NCI-H1436 treated with DMSO at 0.1 percent for 48 hours (cell line): ENCODE measurements around the gene MAPK6.
"Not testable (repeated sequence)": the region's sequence is repeated elsewhere in the genome, so short reads cannot be mapped to it uniquely, and the experiment has no call there.

ENCODE experiments used
- DNase-seq: peaks from one replicate; lab custom pipeline; 2025; lab: John Stamatoyannopoulos, UW

The MAPK6 gene

DNA sequence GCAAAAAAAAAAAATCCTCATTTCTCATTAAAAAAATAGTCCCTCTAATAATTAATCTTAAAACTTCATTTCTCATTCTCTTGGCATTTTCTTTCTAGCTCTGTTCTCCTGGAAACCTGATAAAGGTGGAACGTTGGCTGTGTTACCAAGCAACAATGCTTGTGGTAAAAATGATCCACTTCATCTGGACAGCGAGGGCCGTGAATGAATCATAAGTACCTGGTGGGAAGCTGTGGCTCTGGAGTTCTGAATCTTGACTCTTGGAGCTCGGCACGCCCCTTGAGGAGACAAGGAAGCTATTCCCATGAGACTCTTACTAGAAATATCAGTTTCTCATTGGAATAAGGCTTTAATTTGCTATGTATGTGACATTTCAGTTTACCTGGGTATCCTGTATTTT, 61.0 kb downstream of the MAPK6 start:
- DNase-seq: no peak

DNA sequence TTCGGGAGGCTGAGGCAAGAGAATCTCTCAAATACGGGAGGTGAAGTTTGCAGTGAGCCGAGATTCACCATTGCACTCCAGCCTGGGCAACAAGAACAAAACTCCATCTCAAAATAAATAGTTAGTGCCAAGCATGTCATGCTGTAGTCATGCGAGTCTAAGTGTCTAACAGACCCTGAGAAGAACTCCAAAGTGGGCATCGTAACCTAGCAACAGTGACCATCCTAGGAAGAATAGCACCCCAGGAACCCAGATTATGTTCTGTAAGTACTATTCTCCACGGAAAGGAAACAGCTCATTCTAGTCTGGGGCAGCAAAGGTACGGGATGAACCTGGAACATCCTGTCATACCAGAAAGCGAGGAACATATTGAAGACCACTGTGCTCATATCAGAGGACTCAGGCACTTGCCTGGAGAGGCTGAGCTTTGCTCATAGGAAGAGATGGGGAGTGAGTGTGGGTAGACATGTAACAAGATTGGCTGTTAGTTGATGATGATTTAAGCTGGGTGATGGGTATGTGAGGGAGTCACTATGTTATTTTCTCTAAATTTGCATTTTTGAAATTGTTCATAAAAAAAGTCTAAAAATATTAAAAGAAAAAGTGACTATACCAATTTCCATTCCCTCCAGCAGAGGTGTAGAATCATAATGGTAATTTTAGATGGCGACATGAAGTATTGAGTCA, 61.8 kb downstream of the MAPK6 start:
- DNase-seq: no peak

DNA sequence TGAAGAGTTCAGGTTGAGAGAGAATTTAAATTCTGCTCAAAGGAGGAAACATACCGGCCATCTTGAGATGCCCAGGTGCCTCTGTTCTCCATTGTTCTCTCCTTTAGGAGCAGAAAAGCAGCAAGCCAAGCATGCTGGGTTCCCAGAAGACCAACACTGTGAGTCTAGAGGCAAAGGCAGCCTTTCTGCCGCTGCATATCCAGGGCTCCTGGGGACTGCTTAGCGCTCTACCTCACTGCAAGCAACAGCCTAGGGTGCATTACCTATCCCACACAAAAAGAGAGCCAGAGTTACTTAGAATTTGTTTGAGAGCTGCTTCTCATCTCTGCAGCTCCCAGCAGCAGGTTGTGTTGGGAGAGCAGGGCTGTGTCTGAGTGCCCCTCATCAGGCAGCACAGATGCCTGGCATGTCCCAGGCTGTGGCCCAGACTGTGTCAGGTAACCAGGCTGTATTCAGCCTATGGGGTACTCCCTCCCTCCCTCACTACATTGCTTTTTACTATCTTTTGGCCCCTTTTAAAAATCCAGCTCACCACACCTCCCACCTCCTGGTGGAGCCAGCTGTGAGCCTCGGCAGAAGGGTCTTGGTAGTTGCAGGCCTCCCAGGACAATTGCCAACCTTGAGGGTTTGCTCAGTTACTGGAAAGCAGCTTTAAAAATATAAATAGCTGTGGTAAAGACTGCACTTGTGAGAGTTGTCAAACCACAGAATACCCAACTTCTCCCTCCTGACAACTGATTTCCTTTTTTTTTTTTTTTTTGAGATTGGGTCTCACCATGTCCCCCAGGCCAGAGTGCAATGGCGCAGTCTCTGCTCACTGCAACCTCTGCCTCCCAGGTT, 63.4 kb downstream of the MAPK6 start:
- DNase-seq: no peak

DNA sequence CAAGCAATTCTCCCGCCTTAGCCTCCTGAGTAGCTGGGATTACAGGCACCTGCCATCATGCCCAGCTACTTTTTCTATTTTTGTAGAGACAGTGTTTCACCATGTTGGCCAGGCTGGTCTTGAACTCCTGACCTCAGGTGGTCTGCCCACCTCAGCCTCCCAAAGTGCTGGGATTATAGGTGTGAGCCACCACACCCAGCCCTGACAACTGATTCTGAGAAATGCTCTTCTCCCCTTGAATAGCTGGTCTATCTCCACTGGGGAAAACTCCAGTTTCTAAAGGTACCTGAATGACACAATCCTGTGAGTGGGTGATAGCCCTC, 64.0 kb downstream of the MAPK6 start:
- DNase-seq: not testable (repeated sequence)

DNA sequence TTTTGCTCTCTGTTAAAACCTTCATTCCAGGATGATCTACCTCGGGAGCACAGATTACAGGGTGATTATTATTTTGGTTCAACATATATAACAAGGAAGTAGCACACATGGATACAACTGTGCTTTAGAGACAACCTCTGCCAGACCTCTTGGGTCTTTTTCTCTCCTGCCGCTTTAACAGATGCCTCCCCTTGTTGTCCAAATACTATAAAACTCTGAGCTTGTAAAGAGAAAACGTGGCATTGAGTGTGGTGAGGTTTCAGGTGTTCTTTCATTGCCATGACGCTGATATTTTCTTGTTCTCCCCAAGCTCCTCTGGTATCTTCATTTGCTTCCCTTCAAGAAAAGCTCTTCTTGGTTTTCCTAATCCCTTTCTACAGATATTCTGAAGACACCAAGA, 64.6 kb downstream of the MAPK6 start:
- no peak for DNase-seq

DNA sequence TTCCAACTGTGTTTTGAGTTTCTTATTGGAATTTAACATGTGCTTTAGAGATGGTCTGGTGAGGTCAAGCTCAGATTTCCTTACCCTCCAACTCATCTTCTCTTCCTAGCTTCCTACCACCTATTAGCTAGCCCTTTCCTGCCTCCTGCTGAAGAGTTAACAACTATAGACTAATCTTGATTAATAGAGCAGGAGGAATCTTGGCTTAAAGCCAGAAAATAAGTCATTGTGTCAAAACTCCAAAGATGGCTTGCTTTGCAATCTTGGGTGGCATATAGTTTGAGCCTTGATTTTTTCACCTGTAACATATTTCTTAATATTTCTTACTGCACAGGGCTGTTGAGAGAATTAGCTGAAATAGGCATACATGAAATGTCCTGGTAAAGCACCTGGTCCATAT, 66.3 kb downstream of the MAPK6 start:
- DNase-seq: no peak

DNA sequence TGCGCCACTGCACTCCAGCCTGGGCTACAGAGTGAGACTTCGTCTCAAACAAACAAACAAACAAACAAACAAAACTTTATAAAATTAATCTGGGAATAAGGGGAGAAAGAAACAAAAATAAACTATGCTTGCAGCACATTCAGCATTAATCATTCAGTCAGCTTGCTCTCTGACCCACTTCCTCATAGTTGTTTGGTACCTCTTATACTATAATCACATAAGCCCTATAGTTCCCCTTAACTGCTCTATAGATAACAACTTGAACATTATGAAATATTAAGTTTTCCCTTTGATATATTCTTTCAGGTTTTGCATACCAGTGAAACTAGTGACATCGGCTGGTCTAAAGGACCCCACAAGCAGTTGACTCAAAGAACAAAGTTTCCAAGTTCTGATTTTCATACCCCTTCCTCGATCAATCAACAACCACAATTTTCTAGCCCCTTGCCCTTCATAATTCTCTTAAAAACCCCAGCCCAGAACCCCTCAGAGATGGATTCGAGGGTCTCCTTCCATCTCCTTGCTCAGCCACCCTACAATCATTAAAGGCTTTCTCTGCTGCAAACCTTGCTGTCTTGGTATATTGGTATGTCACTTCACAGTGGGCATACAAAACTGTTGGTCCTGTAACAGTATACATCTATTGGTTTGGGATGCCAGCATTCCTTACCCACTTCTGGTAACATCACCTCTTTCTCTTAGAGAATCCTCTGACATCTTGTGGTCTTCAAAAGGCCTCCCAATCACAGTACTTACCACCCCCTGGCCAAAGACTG, 67.2 kb downstream of the MAPK6 start:
- no peak for DNase-seq

DNA sequence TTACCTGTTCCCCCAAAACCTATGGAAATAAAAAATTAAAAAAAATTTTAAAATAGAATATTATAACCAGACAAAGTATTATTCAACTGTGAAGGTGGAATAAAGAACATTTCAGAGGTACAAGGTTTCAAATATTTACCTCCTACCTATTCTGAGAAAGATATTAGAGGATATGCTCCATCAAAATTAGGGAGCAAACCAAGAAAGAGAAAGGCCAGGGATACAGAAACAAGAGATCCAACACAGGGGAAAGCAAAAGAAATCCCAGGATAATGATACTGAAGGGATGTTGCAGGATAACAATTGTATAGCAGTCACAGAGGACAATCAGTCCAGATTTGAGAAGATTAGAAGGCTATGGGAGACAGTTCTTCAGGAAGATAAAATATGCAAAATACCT, 71.2 kb downstream of the MAPK6 start:
- DNase-seq: no peak

DNA sequence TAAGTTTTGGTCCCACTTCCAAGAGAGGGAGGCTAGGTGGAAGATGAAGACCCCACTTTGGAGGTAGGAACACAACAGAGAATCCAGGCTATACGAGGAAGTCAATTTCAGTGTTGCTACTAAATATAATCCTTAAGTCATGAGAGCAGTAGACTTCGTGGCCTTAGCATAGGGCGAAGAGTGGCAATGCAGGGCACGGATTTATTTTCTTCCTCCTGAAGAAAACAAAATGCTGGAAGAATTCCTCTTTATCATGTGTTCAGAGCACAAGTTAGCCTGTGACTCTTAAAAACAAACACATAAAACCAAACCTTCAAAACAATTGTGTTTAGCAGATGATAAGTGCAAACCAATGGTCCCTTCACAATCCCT, 74.1 kb downstream of the MAPK6 start:
- DNase-seq: no peak

DNA sequence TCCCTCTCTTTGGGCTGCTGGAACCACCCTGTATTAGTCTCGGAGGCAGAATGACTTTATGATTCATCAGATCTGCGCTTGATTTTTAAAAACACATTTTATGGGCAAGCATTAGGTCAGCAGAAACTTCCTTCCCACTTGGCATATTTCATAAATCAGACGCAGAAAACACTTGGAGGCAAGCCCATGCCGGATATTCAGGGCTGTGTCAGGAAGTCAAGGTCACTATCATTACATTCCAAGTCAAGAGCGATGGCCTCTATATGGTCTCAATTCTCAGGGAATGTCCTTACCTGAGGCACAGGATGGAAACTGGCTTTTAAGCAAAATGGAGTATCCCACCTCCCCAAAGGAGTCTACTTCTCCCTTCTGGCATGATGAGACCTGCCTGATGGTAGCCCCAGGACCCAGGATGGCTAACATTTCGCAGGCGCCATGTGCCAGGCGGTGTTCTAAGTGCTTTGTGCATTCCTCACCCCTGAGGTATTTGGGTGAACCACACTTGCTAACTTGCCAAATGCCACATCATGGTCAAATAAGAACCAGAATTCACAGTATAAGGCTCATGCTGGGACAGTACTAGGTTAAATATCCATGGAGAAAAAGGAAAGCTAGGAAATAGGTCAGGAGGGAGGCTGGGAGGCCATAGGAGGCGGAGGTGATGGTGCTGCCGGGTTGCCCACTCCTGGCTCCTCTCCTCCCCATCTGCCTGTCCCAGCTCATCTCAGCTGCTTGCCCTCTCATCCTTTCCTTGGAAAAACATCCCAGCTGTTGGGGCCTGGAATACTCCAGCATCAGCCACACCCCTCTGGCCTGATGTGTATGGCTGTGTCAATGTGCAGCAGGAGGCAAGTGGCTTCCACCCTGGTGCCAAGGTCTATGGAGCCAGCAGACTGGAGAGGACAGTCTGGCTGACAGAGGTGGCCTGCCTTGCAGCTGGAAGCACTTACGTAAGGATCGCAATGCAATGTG, 74.8 kb downstream of the MAPK6 start:
- no peak for DNase-seq

DNA sequence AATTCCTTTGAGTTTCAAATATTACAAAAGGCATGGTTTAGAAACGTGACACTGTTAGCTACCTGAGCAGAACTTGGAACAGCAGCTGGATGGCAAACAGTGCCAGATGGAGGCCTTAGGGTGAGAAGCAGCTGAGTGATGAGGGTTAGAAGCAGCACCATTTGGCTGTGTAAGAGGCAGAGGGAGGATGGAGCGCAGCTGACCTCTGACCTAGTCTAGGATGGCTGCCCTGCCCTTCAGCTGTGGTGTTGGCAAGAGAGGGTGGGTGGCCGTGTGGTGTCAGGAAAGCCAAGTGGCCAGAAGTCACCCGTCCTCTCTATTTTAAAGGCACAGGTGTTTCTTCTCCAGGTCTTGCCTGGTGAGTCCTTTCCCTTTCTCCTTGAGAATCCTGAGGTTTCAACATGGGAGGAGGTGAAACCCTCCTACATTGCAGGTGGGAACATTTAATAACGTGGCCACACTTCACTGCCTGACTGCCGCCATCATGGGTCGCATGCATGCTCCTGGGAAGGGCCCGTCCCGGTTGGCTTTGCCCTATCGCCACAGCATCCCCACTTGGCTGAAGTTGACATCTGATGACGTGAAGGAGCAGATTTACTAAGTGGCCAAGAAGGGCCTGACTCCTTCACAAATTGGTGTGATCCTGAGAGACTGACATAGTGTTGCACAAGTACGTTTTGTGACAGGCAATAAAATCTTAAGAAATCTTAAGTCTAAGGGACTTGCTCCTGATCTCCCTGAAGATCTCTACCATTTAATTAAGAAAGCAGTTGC, 76.0 kb downstream of the MAPK6 start:
- DNase-seq: no peak

DNA sequence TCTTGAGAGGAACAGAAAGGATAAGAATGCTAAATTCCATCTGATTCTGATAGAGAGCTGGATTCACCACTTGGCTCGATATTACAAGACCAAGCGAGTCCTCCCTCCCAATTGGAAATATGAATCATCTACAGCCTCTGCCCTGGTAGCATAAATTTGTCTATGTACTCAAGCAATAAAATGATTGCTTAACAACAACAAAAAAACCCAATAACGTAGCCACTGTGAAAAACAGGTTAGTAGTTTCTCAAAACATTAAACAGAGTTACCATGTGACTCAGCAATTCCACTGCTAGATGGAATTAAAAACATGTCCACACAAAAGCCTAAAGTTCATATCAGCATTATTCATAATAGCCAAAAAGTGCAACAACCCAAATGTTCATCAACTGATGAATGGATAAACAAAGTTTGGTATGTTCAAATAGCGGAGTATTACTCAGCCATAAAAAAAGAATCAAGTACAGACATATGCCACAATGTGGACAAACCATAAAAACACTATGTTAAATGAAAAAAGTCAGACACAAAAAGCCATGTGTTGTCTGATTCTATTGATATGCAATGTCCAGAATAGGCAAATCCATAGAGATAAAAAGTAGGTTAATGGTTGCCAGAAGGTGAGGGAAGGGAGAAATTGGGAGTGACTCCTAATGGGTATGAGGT, 76.7 kb downstream of the MAPK6 start:
- no peak for DNase-seq

DNA sequence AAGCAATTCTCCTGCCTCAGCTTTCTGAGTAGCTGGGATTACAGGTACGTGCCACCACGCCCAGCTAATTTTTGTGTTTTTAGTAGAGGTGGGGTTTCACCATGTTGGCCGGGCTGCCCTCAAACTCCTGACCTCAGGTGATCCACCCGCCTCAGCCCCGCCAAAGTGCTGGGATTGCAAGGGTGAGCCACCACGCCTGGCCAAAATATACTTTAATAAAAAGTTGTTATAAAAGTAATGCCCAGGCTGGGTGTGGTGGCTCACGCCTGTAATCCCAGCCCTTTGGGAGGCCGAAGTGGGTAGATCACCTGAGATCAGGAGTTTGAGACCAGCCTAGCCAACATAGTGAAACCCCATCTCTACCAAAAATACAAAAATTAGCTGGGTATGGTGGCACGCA, 77.5 kb downstream of the MAPK6 start:
- not testable (repeated sequence) for DNase-seq

DNA sequence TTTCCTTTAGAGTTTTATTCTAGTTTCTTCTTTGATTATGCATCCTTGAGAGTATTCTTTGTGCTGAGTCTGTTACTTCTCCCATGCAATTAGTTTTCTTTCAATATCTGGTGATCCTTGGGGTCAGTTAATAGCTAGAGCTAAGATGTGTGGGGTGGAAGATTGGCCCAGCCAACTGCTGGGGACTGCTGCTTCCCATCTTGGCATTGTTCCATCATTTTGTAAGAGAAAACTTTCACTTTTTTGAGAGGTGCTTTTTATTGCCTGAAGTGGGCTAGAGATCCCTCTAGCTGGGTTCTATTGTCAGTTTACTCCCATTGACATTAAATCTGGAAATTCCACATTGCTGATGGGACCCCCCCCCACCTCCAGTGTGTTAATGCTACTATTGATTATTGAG, 78.2 kb downstream of the MAPK6 start:
- no peak for DNase-seq

DNA sequence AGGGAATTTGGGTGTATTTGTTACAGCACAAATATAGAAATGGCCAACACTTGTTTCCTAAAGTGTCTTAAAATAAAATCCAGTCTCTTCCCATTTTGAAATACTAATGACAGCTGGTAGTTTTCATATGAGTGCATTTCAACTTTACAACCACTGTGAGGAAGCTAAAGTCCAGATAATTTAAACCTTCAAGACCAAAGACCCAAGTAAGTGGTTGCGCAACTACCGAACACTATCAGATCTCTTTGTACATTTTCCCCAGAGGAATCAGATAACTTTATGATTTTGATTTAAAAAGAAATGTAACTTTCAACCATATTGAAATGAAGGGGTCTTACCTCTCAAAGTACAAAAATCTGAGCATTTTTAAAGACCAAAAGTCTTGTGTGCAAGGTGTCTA, 79.3 kb downstream of the MAPK6 start:
- DNase-seq: no peak

DNA sequence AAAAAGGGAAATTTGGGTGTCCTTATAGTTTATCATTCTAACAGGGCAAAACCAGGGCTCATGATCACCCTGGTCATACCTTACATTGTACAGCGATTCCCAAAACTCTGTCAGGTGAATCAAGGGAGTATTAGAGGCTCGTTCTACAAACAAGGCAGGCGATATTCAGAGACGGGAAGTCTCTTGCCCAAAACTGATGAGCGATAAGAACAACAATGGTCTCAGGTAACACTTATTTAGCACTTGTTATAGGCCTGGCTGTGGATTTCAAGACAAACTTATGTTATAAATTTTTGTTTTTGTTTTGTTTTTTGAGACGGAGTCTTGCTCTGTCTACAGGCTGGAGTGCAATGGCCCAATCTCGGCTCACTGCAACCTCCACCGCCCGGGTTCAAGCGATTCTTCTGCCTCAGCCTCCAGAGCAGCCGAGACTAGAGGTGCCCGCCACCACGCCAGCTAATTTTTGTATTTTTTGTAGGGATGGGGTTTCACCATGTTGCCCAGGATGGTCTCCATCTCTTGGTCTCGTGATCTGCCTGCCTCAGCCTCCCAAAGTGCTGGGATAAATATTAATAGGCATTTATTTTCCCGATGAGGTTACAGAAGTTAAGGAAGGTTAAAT, 80.7 kb downstream of the MAPK6 start:
- no peak for DNase-seq

DNA sequence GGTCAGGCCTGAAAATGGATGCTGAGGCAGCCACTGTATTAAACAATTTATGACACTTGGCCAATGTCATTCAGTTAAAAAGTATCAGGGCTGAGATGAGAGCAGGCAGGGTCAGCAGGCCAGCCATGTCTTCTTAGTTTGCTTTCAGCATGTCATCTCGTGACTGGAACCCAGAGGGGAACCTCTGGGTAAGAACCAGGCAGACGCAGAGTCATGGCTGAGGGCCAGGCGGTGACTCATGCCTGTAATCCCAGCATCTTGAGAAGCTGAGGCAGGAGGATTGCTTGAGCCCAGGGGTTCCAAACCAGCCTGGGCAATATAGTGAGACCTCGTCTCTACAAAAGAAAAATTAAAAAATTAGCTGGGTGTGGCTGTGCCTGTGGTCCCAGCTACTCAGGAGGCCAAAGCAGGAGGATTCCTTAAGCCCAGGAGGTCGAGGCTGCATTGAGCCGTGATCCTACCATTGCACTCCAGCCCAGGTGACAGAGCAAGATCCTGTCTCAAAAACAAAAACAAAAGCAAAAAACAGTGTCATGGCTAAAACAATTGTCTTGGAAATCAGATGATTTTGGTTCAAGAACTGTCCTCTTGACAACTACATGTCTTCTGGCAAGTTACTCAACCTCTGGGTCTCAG, 81.9 kb downstream of the MAPK6 start:
- DNase-seq: no peak

DNA sequence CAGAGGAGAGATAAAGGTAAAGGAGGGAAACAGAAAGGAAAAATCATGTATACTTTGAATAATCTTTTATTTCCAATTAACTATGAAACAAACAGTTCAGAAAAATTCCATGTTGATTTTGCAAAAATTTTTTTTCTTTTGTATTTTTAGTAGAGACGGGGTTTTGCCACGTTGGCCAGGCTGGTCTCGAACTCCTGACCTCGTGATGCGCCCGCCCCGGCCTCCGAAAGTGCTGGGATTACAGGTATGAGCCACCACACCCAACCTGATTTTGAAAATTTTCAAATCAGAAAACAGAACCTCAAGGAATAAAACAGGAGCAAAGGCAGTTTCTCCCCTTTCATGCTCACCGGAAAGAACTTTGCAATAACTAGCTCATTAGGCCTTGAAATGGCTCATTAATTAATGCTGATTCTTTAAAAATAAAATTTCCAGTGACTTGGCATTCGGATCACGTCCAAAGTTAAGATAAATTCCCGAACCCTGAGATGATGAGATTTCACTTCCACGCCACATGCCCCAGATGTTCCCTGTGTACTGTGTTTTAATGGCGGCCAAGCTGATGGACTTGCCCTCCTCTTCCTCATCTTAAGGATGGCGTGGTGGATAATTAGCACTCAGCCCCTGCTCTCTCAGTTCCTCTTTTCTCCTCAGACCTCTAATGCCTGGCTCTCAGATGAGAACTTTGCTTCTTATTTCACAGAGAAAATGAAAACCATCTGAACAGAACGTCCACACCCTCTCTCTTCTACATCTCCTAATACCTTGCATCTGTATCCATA, 82.7 kb downstream of the MAPK6 start:
- DNase-seq: no peak

DNA sequence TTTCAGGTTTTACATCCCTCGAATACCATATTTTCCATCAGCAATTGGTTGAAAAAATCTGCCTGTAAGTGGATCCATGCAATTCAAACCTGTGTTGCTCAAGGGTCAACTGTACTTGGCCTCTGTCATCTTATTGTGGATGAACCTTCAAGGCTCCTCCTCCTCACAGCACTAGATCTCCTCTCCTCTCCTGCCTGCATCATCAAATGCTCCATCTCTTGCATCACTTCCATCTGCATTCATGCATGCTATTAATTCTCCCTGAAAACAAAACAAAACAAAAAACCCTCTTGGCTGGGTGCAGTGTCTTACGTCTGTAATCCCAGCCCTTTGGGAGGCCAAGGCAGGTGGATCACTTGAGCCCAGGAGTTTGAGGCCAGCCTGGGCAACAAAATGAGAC, 83.4 kb downstream of the MAPK6 start:
- no peak for DNase-seq
